ENCODE data around the gene NFIA.

The NFIA gene

GRCh38 chr1:61190618-61191432 is 108.5 kb downstream of the NFIA start:
- Mint-ChIP-seq H3K4me1 (ENCODE audit: low read depth) (no peaks in the 10 kb centered on the region), H3K27ac (no peak overlapping the region), H3K4me3 (no peak overlapping the region), H3K36me3 (peaks cover 2% of the 10 kb centered on the region), H3K27me3 (peaks cover 2% of the 10 kb centered on the region), H3K9me3 (ENCODE audit: low read depth) (no peaks in the 10 kb centered on the region)

- no peaks in the 10 kb centered on the region for H3K9me3 Mint-ChIP-seq (ENCODE audit: low read depth)
- H3K27ac Mint-ChIP-seq, result no peak overlapping the region
- H3K27me3 Mint-ChIP-seq, result peaks cover 2% of the 10 kb centered on the region
- no peak overlapping the region for H3K4me3 Mint-ChIP-seq
- no peaks in the 10 kb centered on the region for H3K4me1 Mint-ChIP-seq (ENCODE audit: low read depth)
- peaks cover 2% of the 10 kb centered on the region for H3K36me3 Mint-ChIP-seq
Observed at GRCh38 chr1:61191433-61191720, 109.0 kb downstream of the NFIA start.

- H3K9me3 Mint-ChIP-seq (ENCODE audit: low read depth), result no peaks in the 10 kb centered on the region
- H3K27ac Mint-ChIP-seq, result no peak overlapping the region
- H3K27me3 Mint-ChIP-seq, result peaks cover 2% of the 10 kb centered on the region
- H3K4me1 Mint-ChIP-seq (ENCODE audit: low read depth), result no peaks in the 10 kb centered on the region
- peaks cover 2% of the 10 kb centered on the region for H3K36me3 Mint-ChIP-seq
- H3K4me3 Mint-ChIP-seq, result no peak overlapping the region
Observed at GRCh38 chr1:61192663-61193330, 110.4 kb downstream of the NFIA start.

GRCh38 chr1:61193808-61194207 is 111.4 kb downstream of the NFIA start:
- H3K9me3 Mint-ChIP-seq (ENCODE audit: low read depth), result no peaks in the 10 kb centered on the region
- no peaks in the 10 kb centered on the region for H3K27me3 Mint-ChIP-seq
- H3K4me1 Mint-ChIP-seq (ENCODE audit: low read depth), result no peaks in the 10 kb centered on the region
- H3K27ac Mint-ChIP-seq, result no peak overlapping the region
- H3K36me3 Mint-ChIP-seq, result no peaks in the 10 kb centered on the region
- no peak overlapping the region for H3K4me3 Mint-ChIP-seq

GRCh38 chr1:61198554-61198953 is 116.2 kb downstream of the NFIA start:
- no peak overlapping the region for H3K4me3 Mint-ChIP-seq
- H3K4me1 Mint-ChIP-seq (ENCODE audit: low read depth), result no peaks in the 10 kb centered on the region
- no peak overlapping the region for H3K27ac Mint-ChIP-seq
- no peaks in the 10 kb centered on the region for H3K9me3 Mint-ChIP-seq (ENCODE audit: low read depth)
- H3K36me3 Mint-ChIP-seq, result no peaks in the 10 kb centered on the region
- no peaks in the 10 kb centered on the region for H3K27me3 Mint-ChIP-seq

- no peaks in the 10 kb centered on the region for H3K9me3 Mint-ChIP-seq (ENCODE audit: low read depth)
- H3K27me3 Mint-ChIP-seq, result no peaks in the 10 kb centered on the region
- H3K4me1 Mint-ChIP-seq (ENCODE audit: low read depth), result no peaks in the 10 kb centered on the region
- peaks cover 2% of the 10 kb centered on the region for H3K36me3 Mint-ChIP-seq
- no peak overlapping the region for H3K4me3 Mint-ChIP-seq
- no peak overlapping the region for H3K27ac Mint-ChIP-seq
Observed at GRCh38 chr1:61201035-61201434, 118.7 kb downstream of the NFIA start.

GRCh38 chr1:61202854-61203598 is 120.7 kb downstream of the NFIA start:
- Mint-ChIP-seq H3K4me1 (ENCODE audit: low read depth) (no peaks in the 10 kb centered on the region), H3K9me3 (ENCODE audit: low read depth) (no peaks in the 10 kb centered on the region), H3K36me3 (peaks cover 2% of the 10 kb centered on the region), H3K27me3 (no peaks in the 10 kb centered on the region), H3K27ac (no peak overlapping the region), H3K4me3 (no peak overlapping the region)

- Mint-ChIP-seq H3K4me1 (ENCODE audit: low read depth) (no peaks in the 10 kb centered on the region), H3K36me3 (peaks cover 2% of the 10 kb centered on the region), H3K27ac (no peak overlapping the region), H3K4me3 (no peak overlapping the region), H3K27me3 (no peaks in the 10 kb centered on the region), H3K9me3 (ENCODE audit: low read depth) (no peaks in the 10 kb centered on the region)
Observed at GRCh38 chr1:61204528-61204927, 122.2 kb downstream of the NFIA start.

GRCh38 chr1:61207416-61207815 is 125.1 kb downstream of the NFIA start:
- peaks cover 2% of the 10 kb centered on the region for H3K36me3 Mint-ChIP-seq
- no peaks in the 10 kb centered on the region for H3K4me1 Mint-ChIP-seq (ENCODE audit: low read depth)
- no peaks in the 10 kb centered on the region for H3K9me3 Mint-ChIP-seq (ENCODE audit: low read depth)
- no peaks in the 10 kb centered on the region for H3K27me3 Mint-ChIP-seq
- H3K4me3 Mint-ChIP-seq, result no peak overlapping the region
- H3K27ac Mint-ChIP-seq, result no peak overlapping the region

GRCh38 chr1:61208172-61208571 is 125.8 kb downstream of the NFIA start:
- Mint-ChIP-seq H3K36me3 (peaks cover 3% of the 10 kb centered on the region), H3K27me3 (no peaks in the 10 kb centered on the region), H3K4me3 (no peak overlapping the region), H3K9me3 (ENCODE audit: low read depth) (no peaks in the 10 kb centered on the region), H3K27ac (no peak overlapping the region), H3K4me1 (ENCODE audit: low read depth) (no peaks in the 10 kb centered on the region)

- no peak overlapping the region for H3K4me3 Mint-ChIP-seq
Observed at GRCh38 chr1:61208831-61209230, 126.5 kb downstream of the NFIA start.

GRCh38 chr1:61210435-61211154 is 128.2 kb downstream of the NFIA start:
- peaks cover 5% of the 10 kb centered on the region for H3K36me3 Mint-ChIP-seq
- H3K4me1 Mint-ChIP-seq (ENCODE audit: low read depth), result no peaks in the 10 kb centered on the region
- no peaks in the 10 kb centered on the region for H3K9me3 Mint-ChIP-seq (ENCODE audit: low read depth)
- H3K27ac Mint-ChIP-seq, result no peak overlapping the region
- no peak overlapping the region for H3K4me3 Mint-ChIP-seq
- no peaks in the 10 kb centered on the region for H3K27me3 Mint-ChIP-seq

More at GRCh38 chr1:61208831-61209230, 126.5 kb downstream of the NFIA start:
- peaks cover 7% of the 10 kb centered on the region for H3K36me3 Mint-ChIP-seq
- H3K9me3 Mint-ChIP-seq (ENCODE audit: low read depth), result no peaks in the 10 kb centered on the region
- no peaks in the 10 kb centered on the region for H3K4me1 Mint-ChIP-seq (ENCODE audit: low read depth)
- H3K27me3 Mint-ChIP-seq, result no peaks in the 10 kb centered on the region
- H3K27ac Mint-ChIP-seq, result no peak overlapping the region

- no peaks in the 10 kb centered on the region for H3K4me1 Mint-ChIP-seq (ENCODE audit: low read depth)
- no peak overlapping the region for H3K27ac Mint-ChIP-seq
- peaks cover 5% of the 10 kb centered on the region for H3K36me3 Mint-ChIP-seq
- no peaks in the 10 kb centered on the region for H3K9me3 Mint-ChIP-seq (ENCODE audit: low read depth)
- H3K27me3 Mint-ChIP-seq, result no peaks in the 10 kb centered on the region
- H3K4me3 Mint-ChIP-seq, result no peak overlapping the region
Observed at GRCh38 chr1:61213245-61214011, 131.1 kb downstream of the NFIA start.

- peaks cover 5% of the 10 kb centered on the region for H3K36me3 Mint-ChIP-seq
Observed at GRCh38 chr1:61215119-61215518, 132.8 kb downstream of the NFIA start.

More at GRCh38 chr1:61215119-61215518, 132.8 kb downstream of the NFIA start:
- Mint-ChIP-seq H3K27me3 (no peaks in the 10 kb centered on the region), H3K27ac (no peak overlapping the region), H3K9me3 (ENCODE audit: low read depth) (no peaks in the 10 kb centered on the region), H3K4me1 (ENCODE audit: low read depth) (no peaks in the 10 kb centered on the region), H3K4me3 (no peak overlapping the region)
